B cell (primary cell): ENCODE data around the gene RASGRP4. TPM values are rescaled to one million over a fixed set of nuclear protein-coding genes. Genes with fewer than 3 reads are reported as not detected.

Experiments used
- ATAC-seq: fragments of 200-7000 bp; cut with Tn5 transposase; one replicate; pipeline ENCODE4 v1.10.0; 2021; ENCODE audit warnings: low read depth, mild to moderate bottlenecking, moderate number of reproducible peaks, moderate library complexity
- CTCF ChIA-PET: fragments of 350-600 bp; sonication (Branson Sonifier 250); formaldehyde crosslinking; loops from one replicate; lab custom pipeline; 2021; ENCODE audit warnings: antibody characterized with exemption, inconsistent platforms; lab: Charles Lee
- POLR2A ChIA-PET: fragments of 350-600 bp; sonication (Branson Sonifier 250); formaldehyde crosslinking; loops from one replicate; lab custom pipeline; 2021; ENCODE audit warnings: antibody characterized with exemption; lab: Charles Lee
- DNase-seq: peaks from one replicate; pipeline ENCODE4 v3.0.0; 2013
- H2AFZ ChIP-seq: 2 replicates; pipeline ENCODE4 v1.6.1; 2012; ENCODE audit warnings: mild to moderate bottlenecking, low read depth, low read length; ENCODE audit not compliant: insufficient read depth, poor library complexity, severe bottlenecking
- H3K27ac ChIP-seq, 2 donors: 1 replicate in 1 of 2; 2 replicates in 1 of 2; pipeline ENCODE4 v1.5.1; 2012 to 2013; ENCODE audit warnings: low read length in 2 of 2, mild to moderate bottlenecking in 2 of 2, moderate library complexity in 1 of 2
- H3K27me3 ChIP-seq, 4 experiments: fragments of 200-600 bp in 1 of 4; sonication (generic) in 1 of 4; replicated peaks in 1 of 4; 1 replicate in 2 of 4; 2 replicates in 2 of 4; pipeline versions ENCODE4 v1.6.1 to v1.7.0; 2013 to 2016; ENCODE audit warnings: low read length in 3 of 4, mild to moderate bottlenecking in 2 of 4, mixed read lengths in 1 of 4, moderate library complexity in 1 of 4; ENCODE audit not compliant: insufficient read depth in 4 of 4, control insufficient read depth in 3 of 4; ENCODE audit errors: control extremely low read depth in 1 of 4
- H3K36me3 ChIP-seq, 2 experiments: replicated peaks in 1 of 2; 1 replicate in 1 of 2; 2 replicates in 1 of 2; pipeline versions ENCODE4 v1.6.1 to v1.7.1; 2013; ENCODE audit warnings: low read length in 1 of 2; ENCODE audit not compliant: insufficient read depth in 2 of 2, control insufficient read depth in 1 of 2; ENCODE audit errors: control extremely low read depth in 1 of 2, extremely low read depth in 1 of 2
- H3K4me1 ChIP-seq, 2 donors: fragments of 200-600 bp in 1 of 2; sonication (generic) in 1 of 2; 1 replicate in 1 of 2; 2 replicates in 1 of 2; pipeline versions ENCODE4 v1.5.1 to v1.6.1; 2013 to 2017; ENCODE audit warnings: low read length in 2 of 2; ENCODE audit not compliant: control insufficient read depth in 2 of 2, insufficient read depth in 2 of 2
- H3K4me2 ChIP-seq: replicated peaks from 2 replicates; pipeline ENCODE3; 2012; ENCODE audit warnings: mild to moderate bottlenecking, low read depth, low read length; ENCODE audit not compliant: poor library complexity, severe bottlenecking
- H3K4me3 ChIP-seq, 5 experiments: fragments of 200-600 bp in 1 of 5; sonication (generic) in 1 of 5; 1 replicate in 3 of 5; 2 replicates in 2 of 5; pipeline versions ENCODE4 v1.5.1 to v1.7.0; 2011 to 2016; ENCODE audit warnings: low read length in 4 of 5, mild to moderate bottlenecking in 4 of 5, low read depth in 2 of 5, control low read depth in 1 of 5, moderate library complexity in 1 of 5; ENCODE audit not compliant: insufficient read depth in 1 of 5; ENCODE audit errors: control extremely low read depth in 1 of 5, extremely low read depth in 1 of 5
- H3K79me2 ChIP-seq: fragments of 200-600 bp; sonication (generic); one replicate; pipeline ENCODE4 v1.6.0; 2016; ENCODE audit warnings: low read length; ENCODE audit not compliant: control insufficient read depth, insufficient read depth
- H3K9ac ChIP-seq: fragments of 200-600 bp; sonication (generic); 2 replicates; pipeline ENCODE4 v1.6.1; 2017; ENCODE audit warnings: mild to moderate bottlenecking, low read length, moderate library complexity
- H3K9me3 ChIP-seq, 3 donors: one replicate each; pipeline versions ENCODE4 v1.6.1 to v1.7.1; 2013; ENCODE audit warnings: low read length in 2 of 3; ENCODE audit not compliant: control insufficient read depth in 2 of 3, insufficient read depth in 1 of 3; ENCODE audit errors: control extremely low read depth in 1 of 3
- H4K20me1 ChIP-seq: 2 replicates; pipeline ENCODE4 v1.6.0; 2012; ENCODE audit warnings: mild to moderate bottlenecking, low read length; ENCODE audit not compliant: insufficient read depth, control insufficient read depth, poor library complexity, severe bottlenecking
- H3K27ac Mint-ChIP-seq: one replicate; pipeline ENCODE4 v1.8.0; 2021; ENCODE audit warnings: mixed read lengths
- H3K27me3 Mint-ChIP-seq: one replicate; pipeline ENCODE4 v1.8.0; 2021; ENCODE audit warnings: mixed read lengths
- H3K4me1 Mint-ChIP-seq: one replicate; pipeline ENCODE4 v1.8.0; 2021; ENCODE audit warnings: mixed read lengths
- H3K4me3 Mint-ChIP-seq: one replicate; pipeline ENCODE4 v1.8.0; 2021; ENCODE audit warnings: mixed read lengths
- H3K9me3 Mint-ChIP-seq: one replicate; pipeline ENCODE4 v1.8.0; 2022; ENCODE audit warnings: mixed read lengths; ENCODE audit not compliant: insufficient read depth
- CTCF ChIP-seq: fragments of 200-600 bp; IDR thresholded peaks from one replicate; pipeline ENCODE4 v1.8.0; 2022; ENCODE audit warnings: antibody characterized with exemption, mild to moderate bottlenecking
- EZH2 ChIP-seq: IDR thresholded peaks from 2 replicates; pipeline ENCODE4 v1.6.1; 2012; ENCODE audit warnings: borderline replicate concordance, low read depth, mild to moderate bottlenecking, moderate library complexity, low read length; ENCODE audit not compliant: insufficient read depth, poor library complexity, severe bottlenecking
- WGBS: methylation state at CpG from one replicate; pipeline ENCODE4 v1.1.5; 2013; ENCODE audit warnings: missing lambda C conversion rate; ENCODE audit not compliant: insufficient coverage; 5-methylcytosine and 5-hydroxymethylcytosine counted together
- intact Hi-C: fragments of 100-400 bp; cut with micrococcal nuclease; formaldehyde crosslinking; loops from one replicate; pipeline ENCODE4 v1.10.0; 2022
- polyA plus RNA-seq: library from polyadenylated mRNA; depleted of rRNA; stranded (reverse); fragments of >200 nt; gene quantifications from 2 replicates; pipeline ENCODE4 v1.2.3, GENCODE V29; 2012
- total RNA-seq, 2 donors: library from RNA; stranded (reverse); fragments of 120-200 nt in 1 of 2; gene quantifications; 1 replicate in 1 of 2; 2 replicates in 1 of 2; pipeline versions ENCODE4 v1.2.3 to v1.2.4, GENCODE V29; 2013 to 2022

The RASGRP4 gene
- total and polyA plus RNA-seq, 2 donors (not counting 1 experiment from before 2014, with no cell fraction given): 0.20 to 0.98 TPM

GRCh38 chr19:38437917-38438316, 11.9 kb upstream of the RASGRP4 start:
- peaks cover 0 to 18% (median 7%) of the 10 kb centered on the region in 4 experiments for H3K27me3 ChIP-seq
- no peak for DNase-seq
- no peaks in the 10 kb centered on the region for H3K36me3 ChIP-seq
- no peak overlapping the region for H3K4me2 ChIP-seq
- Mint-ChIP-seq H3K4me3 (no peak overlapping the region), H3K27ac (no peak overlapping the region), H3K9me3 (no peaks in the 10 kb centered on the region), H3K4me1 (peaks cover 13% of the 10 kb centered on the region), H3K27me3 (peaks cover 22% of the 10 kb centered on the region)
- CTCF ChIA-PET: no interaction called here
- no peak overlapping the region for H2AFZ ChIP-seq
- H3K27ac ChIP-seq: no peak overlapping the region
- no peaks in the 10 kb centered on the region for H4K20me1 ChIP-seq
- H3K4me3 ChIP-seq: no peak overlapping the region
- H3K9me3 ChIP-seq: peaks cover 0 to 3% (median 0%) of the 10 kb centered on the region in 3 donors
- H3K79me2 ChIP-seq: no peaks in the 10 kb centered on the region
- POLR2A ChIA-PET: no interaction called here
- peaks cover 4 to 5% of the 10 kb centered on the region in 2 donors for H3K4me1 ChIP-seq
- intact Hi-C loops: no loop called here
- TF ChIP-seq EZH2 (no peak), CTCF (no peak)
- H3K9ac ChIP-seq: no peak overlapping the region
- WGBS: 95% methylated on average over 1 of the region's 2 CpGs
- no peak for ATAC-seq

- Histone ChIP-seq H3K36me3 (no peaks in the 10 kb centered on the region), H3K9me3 (peaks cover 0 to 3% (median 0%) of the 10 kb centered on the region in 3 donors), H3K79me2 (no peaks in the 10 kb centered on the region), H4K20me1 (no peaks in the 10 kb centered on the region), H3K4me3 (no peak overlapping the region), H3K27ac (no peak overlapping the region), H3K9ac (no peak overlapping the region), H3K4me2 (no peak overlapping the region), H3K27me3 (peaks cover 0 to 21% (median 7%) of the 10 kb centered on the region in 4 experiments), H3K4me1 (peaks cover 4 to 5% of the 10 kb centered on the region in 2 donors), H2AFZ (no peak overlapping the region)
- POLR2A ChIA-PET: no interaction called here
- H3K27me3 Mint-ChIP-seq: peaks cover 22% of the 10 kb centered on the region
- no peak for TF ChIP-seq CTCF
- no peak for TF ChIP-seq EZH2
- DNase-seq (no peak), ATAC-seq (no peak)
- CTCF ChIA-PET: interaction anchor here (0.5 kb wide), 1 partner anchor 1983 kb away, joined by 3 read pairs; no protein-coding TSS in a partner anchor
- intact Hi-C loops: no loop called here
- H3K9me3 Mint-ChIP-seq: no peaks in the 10 kb centered on the region
- peaks cover 13% of the 10 kb centered on the region for H3K4me1 Mint-ChIP-seq
- H3K27ac Mint-ChIP-seq: no peak overlapping the region
- WGBS: 91% methylated on average over 4 of the region's 6 CpGs
- no peak overlapping the region for H3K4me3 Mint-ChIP-seq
These were observed 11.3 kb upstream of the RASGRP4 start for GRCh38 chr19:38437295-38437694.
